BLaER1 (cell line): ENCODE results near the gene PLAC1.
A peak's percentile ranks its signal among the peaks of the same experiment; 100 is the strongest.

Experiments used
- H3K27ac ChIP-seq: shearing (Covaris generic); formaldehyde crosslinking; 2 replicates; pipeline ENCODE4 v1.8.1; 2022
- H3K27me3 ChIP-seq: shearing (Covaris generic); formaldehyde crosslinking; 2 replicates; pipeline ENCODE4 v1.8.1; 2022
- H3K36me3 ChIP-seq: shearing (Covaris generic); formaldehyde crosslinking; 2 replicates; pipeline ENCODE4 v1.8.1; 2022
- H3K4me1 ChIP-seq: shearing (Covaris generic); formaldehyde crosslinking; 2 replicates; pipeline ENCODE4 v1.8.1; 2022
- H3K4me2 ChIP-seq: shearing (Covaris generic); formaldehyde crosslinking; 2 replicates; pipeline ENCODE4 v1.8.1; 2022
- H3K4me3 ChIP-seq: shearing (Covaris generic); formaldehyde crosslinking; 2 replicates; pipeline ENCODE4 v1.8.1; 2022
- H3K9ac ChIP-seq: shearing (Covaris generic); formaldehyde crosslinking; 2 replicates; pipeline ENCODE4 v1.8.1; 2022
- H3K9me3 ChIP-seq: shearing (Covaris generic); formaldehyde crosslinking; 2 replicates; pipeline ENCODE4 v1.8.1; 2022
- H4K20me1 ChIP-seq: shearing (Covaris generic); formaldehyde crosslinking; 2 replicates; pipeline ENCODE4 v1.8.1; 2022
- Cebpa-rat ChIP-seq: shearing (Covaris generic); IDR thresholded peaks from 2 replicates; pipeline ENCODE4 v1.8.1; 2022

PLAC1 gene

GRCh38 chrX:134570509-134570846 lies 87.8 kb downstream of the PLAC1 start:
- Histone ChIP-seq H3K9me3 (no peaks in the 10 kb centered on the region), H3K4me1 (no peaks in the 10 kb centered on the region), H3K27me3 (peaks cover 88% of the 10 kb centered on the region), H3K9ac (no peak overlapping the region), H3K27ac (no peak overlapping the region), H3K36me3 (no peaks in the 10 kb centered on the region), H4K20me1 (peaks cover 7% of the 10 kb centered on the region; the same call in 1 of the 2 replicates), H3K4me3 (no peak overlapping the region), H3K4me2 (no peak overlapping the region)
- TF ChIP-seq Cebpa-rat, result no peak

- no peaks in the 10 kb centered on the region for H3K36me3 ChIP-seq
- H3K4me2 ChIP-seq, result no peak overlapping the region
- H3K4me1 ChIP-seq, result no peaks in the 10 kb centered on the region
- no peak for TF ChIP-seq Cebpa-rat
- H3K9me3 ChIP-seq, result no peaks in the 10 kb centered on the region
- no peak overlapping the region for H3K9ac ChIP-seq
- H3K4me3 ChIP-seq, result no peak overlapping the region
- H4K20me1 ChIP-seq, result peaks cover 7% of the 10 kb centered on the region; the same call in 1 of the 2 replicates
- peaks cover 81% of the 10 kb centered on the region for H3K27me3 ChIP-seq
- no peak overlapping the region for H3K27ac ChIP-seq
Measured at GRCh38 chrX:134569306-134569705, 89.0 kb downstream of the PLAC1 start.

GRCh38 chrX:134568285-134569016 lies 89.8 kb downstream of the PLAC1 start:
- Histone ChIP-seq H3K4me3 (no peak overlapping the region), H3K36me3 (no peaks in the 10 kb centered on the region), H4K20me1 (peaks cover 7% of the 10 kb centered on the region; the same call in 1 of the 2 replicates), H3K9me3 (no peaks in the 10 kb centered on the region), H3K4me1 (no peaks in the 10 kb centered on the region), H3K4me2 (no peak overlapping the region), H3K9ac (no peak overlapping the region), H3K27me3 (peaks cover 78% of the 10 kb centered on the region), H3K27ac (no peak overlapping the region)
- TF ChIP-seq Cebpa-rat, result no peak

GRCh38 chrX:134566506-134566905 lies 91.8 kb downstream of the PLAC1 start:
- Histone ChIP-seq H3K36me3 (no peaks in the 10 kb centered on the region), H3K4me3 (no peak overlapping the region), H4K20me1 (peaks cover 7% of the 10 kb centered on the region; the same call in 1 of the 2 replicates), H3K9me3 (no peaks in the 10 kb centered on the region), H3K4me2 (no peak overlapping the region), H3K27me3 (peaks cover 80% of the 10 kb centered on the region), H3K4me1 (no peaks in the 10 kb centered on the region), H3K27ac (no peak overlapping the region), H3K9ac (no peak overlapping the region)
- no peak for TF ChIP-seq Cebpa-rat

- no peaks in the 10 kb centered on the region for H3K36me3 ChIP-seq
- TF ChIP-seq Cebpa-rat, result no peak
- H3K27ac ChIP-seq, result no peak overlapping the region
- peaks cover 81% of the 10 kb centered on the region for H3K27me3 ChIP-seq
- no peak overlapping the region for H3K4me2 ChIP-seq
- H3K4me1 ChIP-seq, result no peaks in the 10 kb centered on the region
- no peaks in the 10 kb centered on the region for H3K9me3 ChIP-seq
- no peak overlapping the region for H3K9ac ChIP-seq
- no peak overlapping the region for H3K4me3 ChIP-seq
- H4K20me1 ChIP-seq, result no peaks in the 10 kb centered on the region
Measured at GRCh38 chrX:134562002-134562401, 96.3 kb downstream of the PLAC1 start.

- no peaks in the 10 kb centered on the region for H3K4me1 ChIP-seq
- H3K4me3 ChIP-seq, result no peak overlapping the region
- no peaks in the 10 kb centered on the region for H3K36me3 ChIP-seq
- H3K4me2 ChIP-seq, result no peak overlapping the region
- no peak overlapping the region for H3K9ac ChIP-seq
- H4K20me1 ChIP-seq, result no peaks in the 10 kb centered on the region
- no peak overlapping the region for H3K27ac ChIP-seq
- H3K9me3 ChIP-seq, result peaks cover 7% of the 10 kb centered on the region; the same call in 1 of the 2 replicates
- TF ChIP-seq Cebpa-rat, result no peak
- H3K27me3 ChIP-seq, result peaks cover 94% of the 10 kb centered on the region
Measured at GRCh38 chrX:134558133-134558532, 100.1 kb downstream of the PLAC1 start.

GRCh38 chrX:134554291-134554690 lies 104.0 kb downstream of the PLAC1 start:
- no peak for TF ChIP-seq Cebpa-rat
- no peak overlapping the region for H3K9ac ChIP-seq
- peaks cover 99% of the 10 kb centered on the region for H3K27me3 ChIP-seq

GRCh38 chrX:134552351-134552750 lies 105.9 kb downstream of the PLAC1 start:
- no peak overlapping the region for H3K27ac ChIP-seq
- H4K20me1 ChIP-seq, result peaks cover 42% of the 10 kb centered on the region
- no peak overlapping the region for H3K4me3 ChIP-seq
- H3K27me3 ChIP-seq, result peaks cover 99% of the 10 kb centered on the region
- peaks cover 7% of the 10 kb centered on the region for H3K9me3 ChIP-seq
- H3K9ac ChIP-seq, result no peak overlapping the region
- no peaks in the 10 kb centered on the region for H3K36me3 ChIP-seq
- no peak overlapping the region for H3K4me2 ChIP-seq
- TF ChIP-seq Cebpa-rat, result no peak
- peaks cover 18% of the 10 kb centered on the region; the same call in 1 of the 2 replicates for H3K4me1 ChIP-seq

More at GRCh38 chrX:134554291-134554690, 104.0 kb downstream of the PLAC1 start:
- H4K20me1 ChIP-seq, result peaks cover 29% of the 10 kb centered on the region
- peaks cover 14% of the 10 kb centered on the region; the same call in 1 of the 2 replicates for H3K4me1 ChIP-seq
- no peak overlapping the region for H3K27ac ChIP-seq
- H3K9me3 ChIP-seq, result peaks cover 7% of the 10 kb centered on the region
- H3K4me3 ChIP-seq, result no peak overlapping the region
- no peak overlapping the region for H3K4me2 ChIP-seq
- H3K36me3 ChIP-seq, result no peaks in the 10 kb centered on the region

- H3K27ac ChIP-seq, result no peak overlapping the region
- H3K4me2 ChIP-seq, result 0 out of 2 replicates have a peak overlapping the region, but pooled peaks have one; percentile 85
- H3K9ac ChIP-seq, result no peak overlapping the region
- no peak overlapping the region; the same call in 1 of the 2 replicates for H3K4me3 ChIP-seq
- peaks cover 10% of the 10 kb centered on the region for H3K9me3 ChIP-seq
- TF ChIP-seq Cebpa-rat, result no peak
- peaks cover 46% of the 10 kb centered on the region for H4K20me1 ChIP-seq
- peaks cover 18% of the 10 kb centered on the region; the same call in 1 of the 2 replicates for H3K4me1 ChIP-seq
- H3K27me3 ChIP-seq, result peaks cover 100% of the 10 kb centered on the region
- no peaks in the 10 kb centered on the region for H3K36me3 ChIP-seq
Measured at GRCh38 chrX:134551376-134552048, 106.8 kb downstream of the PLAC1 start.
